ENCODE measurements around the gene PTPMT1. TPM values are rescaled to one million over a fixed set of nuclear protein-coding genes. Genes with fewer than 3 reads are reported as not detected.

PTPMT1 gene
- total RNA-seq, 8 experiments from 2014 or later: 31.6 to 62.8 (median 38.9) TPM

GRCh38 chr11:47589584-47589976, 24.2 kb downstream of the PTPMT1 start:
- ATAC-seq (replicated peaks in 6 of 8): no peak
- WGBS, 10 experiments: 97 to 100% (median 98%) methylated on average over 4 to 17 of the region's 51 CpGs; no CpG with 5 or more reads in 7 of the 10 experiments
- in situ Hi-C loops (cut with MboI; ENCODE audit: low pct_unique_long_range_greater_than_20kb in 2 of 9, low sequenced_read_pairs in 9 of 9, unreplicated experiment in 9 of 9): no loop called here
- Histone ChIP-seq H3K27ac (no peak overlapping the region), H3K4me1 (replicated peaks in 1 of 2) (peaks cover 2 to 9% of the 10 kb centered on the region in 2 donors), H3K4me3 (no peak overlapping the region)

GRCh38 chr11:47589977-47590861, 24.8 kb downstream of the PTPMT1 start:
- in situ Hi-C loops (cut with MboI; ENCODE audit: low pct_unique_long_range_greater_than_20kb in 2 of 9, low sequenced_read_pairs in 9 of 9, unreplicated experiment in 9 of 9): no loop called here
- Histone ChIP-seq H3K4me1 (replicated peaks in 1 of 2) (peaks cover 6 to 16% of the 10 kb centered on the region in 2 donors), H3K4me3 (no peak overlapping the region), H3K27ac (no peak overlapping the region)
- ATAC-seq (replicated peaks in 6 of 8): no peak
- 26 to 100% (median 91%) methylated on average over 1 to 43 of the region's 122 CpGs; no CpG with 5 or more reads in 2 of the 10 experiments for WGBS, 10 experiments

- Histone ChIP-seq H3K4me1 (replicated peaks in 1 of 2) (peaks cover 6 to 16% of the 10 kb centered on the region in 2 donors), H3K4me3 (no peak overlapping the region), H3K27ac (no peak overlapping the region)
- no peak for ATAC-seq (replicated peaks in 6 of 8)
- in situ Hi-C loops (cut with MboI; ENCODE audit: low pct_unique_long_range_greater_than_20kb in 2 of 9, low sequenced_read_pairs in 9 of 9, unreplicated experiment in 9 of 9): no loop called here
- WGBS, 10 experiments: 20 to 86% (median 60%) methylated on average over 1 to 4 of the region's 7 CpGs; no CpG with 5 or more reads in 3 of the 10 experiments
Observed at GRCh38 chr11:47591764-47592163, 26.4 kb downstream of the PTPMT1 start.

- Histone ChIP-seq H3K4me1 (replicated peaks in 1 of 2) (peaks cover 6 to 16% of the 10 kb centered on the region in 2 donors), H3K4me3 (no peak overlapping the region), H3K27ac (no peak overlapping the region)
- 0 to 80% (median 60%) methylated on average over 1 to 2 of the region's 4 CpGs; no CpG with 5 or more reads in 7 of the 10 experiments for WGBS, 10 experiments
- in situ Hi-C loops (cut with MboI; ENCODE audit: low pct_unique_long_range_greater_than_20kb in 2 of 9, low sequenced_read_pairs in 9 of 9, unreplicated experiment in 9 of 9): no loop called here
- no peak for ATAC-seq (replicated peaks in 6 of 8)
Observed at GRCh38 chr11:47592251-47592650, 26.9 kb downstream of the PTPMT1 start.

GRCh38 chr11:47592970-47593369, 27.6 kb downstream of the PTPMT1 start:
- Histone ChIP-seq H3K4me1 (replicated peaks in 1 of 2) (peaks cover 6 to 16% of the 10 kb centered on the region in 2 donors), H3K27ac (no peak overlapping the region), H3K4me3 (peak overlapping the region in 2 of 5 donors; percentile 50 to 89)
- 0 to 93% (median 40%) methylated on average over 1 to 2 of the region's 2 CpGs; no CpG with 5 or more reads in 5 of the 10 experiments for WGBS, 10 experiments
- in situ Hi-C loops (cut with MboI; ENCODE audit: low pct_unique_long_range_greater_than_20kb in 2 of 9, low sequenced_read_pairs in 9 of 9, unreplicated experiment in 9 of 9): no loop called here
- no peak for ATAC-seq (replicated peaks in 6 of 8)

- 18 to 20% (median 20%) methylated on average over 1 to 4 of the region's 6 CpGs; no CpG with 5 or more reads in 7 of the 10 experiments for WGBS, 10 experiments
- peak overlapping the region; percentile 46 to 89 (median 50) for H3K4me3 ChIP-seq
- ATAC-seq (replicated peaks in 6 of 8): peak in 5 of 8 experiments; percentile 4 to 14 (median 8)
- peaks cover 6 to 16% of the 10 kb centered on the region in 2 donors for H3K4me1 ChIP-seq (replicated peaks in 1 of 2)
- no peak overlapping the region for H3K27ac ChIP-seq
- in situ Hi-C loops (cut with MboI; ENCODE audit: low pct_unique_long_range_greater_than_20kb in 2 of 9, low sequenced_read_pairs in 9 of 9, unreplicated experiment in 9 of 9): no loop called here
Observed at GRCh38 chr11:47593492-47593933, 28.1 kb downstream of the PTPMT1 start.

- peak within 1 kb of the TSS; percentile 46 to 89 (median 50) for H3K4me3 ChIP-seq
- 0 to 62% (median 16%) methylated on average over 1 to 4 of the region's 48 CpGs; no CpG with 5 or more reads in 7 of the 10 experiments for WGBS, 10 experiments
- peak within 1 kb of the TSS; percentile 13 to 25 for H3K27ac ChIP-seq
- in situ Hi-C loops (cut with MboI; ENCODE audit: low pct_unique_long_range_greater_than_20kb in 2 of 9, low sequenced_read_pairs in 9 of 9, unreplicated experiment in 9 of 9): no loop called here
- peaks cover 10 to 20% of the 10 kb centered on the region in 2 donors for H3K4me1 ChIP-seq (replicated peaks in 1 of 2)
- ATAC-seq (replicated peaks in 6 of 8): peak in 6 of 8 experiments; percentile 52 to 95 (median 91)
Observed at GRCh38 chr11:47593934-47594855, 28.8 kb downstream of the PTPMT1 start, which contains the start of gene C1QTNF4. Gene C1QTNF4 (minus strand): TSS chr11:47594411. CDS start chr11:47590810, 3,601 bp downstream.

- 50 to 100% (median 77%) methylated on average over 1 to 5 of the region's 7 CpGs; no CpG with 5 or more reads in 6 of the 10 experiments for WGBS, 10 experiments
Observed at GRCh38 chr11:47595029-47595428, 29.6 kb downstream of the PTPMT1 start.

GRCh38 chr11:47595967-47596366, 30.6 kb downstream of the PTPMT1 start:
- 83 to 100% (median 100%) methylated on average over 1 of the region's 1 CpG; no CpG with 5 or more reads in 6 of the 10 experiments for WGBS, 10 experiments
- no peak for ATAC-seq (replicated peaks in 6 of 8)
- in situ Hi-C loops (cut with MboI; ENCODE audit: low pct_unique_long_range_greater_than_20kb in 2 of 9, low sequenced_read_pairs in 9 of 9, unreplicated experiment in 9 of 9): no loop called here
- H3K27ac ChIP-seq: no peak overlapping the region
- peaks cover 25 to 32% of the 10 kb centered on the region in 2 donors for H3K4me1 ChIP-seq (replicated peaks in 1 of 2)
- H3K4me3 ChIP-seq: no peak overlapping the region

More at GRCh38 chr11:47595029-47595428, 29.6 kb downstream of the PTPMT1 start:
- in situ Hi-C loops (cut with MboI; ENCODE audit: low pct_unique_long_range_greater_than_20kb in 2 of 9, low sequenced_read_pairs in 9 of 9, unreplicated experiment in 9 of 9): no loop called here
- Histone ChIP-seq H3K4me3 (no peak overlapping the region), H3K27ac (no peak overlapping the region), H3K4me1 (replicated peaks in 1 of 2) (peaks cover 17 to 28% of the 10 kb centered on the region in 2 donors)
- ATAC-seq (replicated peaks in 6 of 8): no peak

- H3K27ac ChIP-seq: peak overlapping the region; percentile 35 to 79
- peak in 4 of 8 experiments; percentile 50 to 87 (median 68) for ATAC-seq (replicated peaks in 6 of 8)
- WGBS, 10 experiments: 17 to 80% (median 70%) methylated on average over 1 to 4 of the region's 4 CpGs; no CpG with 5 or more reads in 3 of the 10 experiments
- in situ Hi-C loops (cut with MboI; ENCODE audit: low pct_unique_long_range_greater_than_20kb in 2 of 9, low sequenced_read_pairs in 9 of 9, unreplicated experiment in 9 of 9): no loop called here
- no peak overlapping the region for H3K4me3 ChIP-seq
- H3K4me1 ChIP-seq (replicated peaks in 1 of 2): peaks cover 19% of the 10 kb centered on the region in 2 donors
Observed at GRCh38 chr11:47599902-47600301, 34.5 kb downstream of the PTPMT1 start.

- in situ Hi-C loops (cut with MboI; ENCODE audit: low pct_unique_long_range_greater_than_20kb in 2 of 9, low sequenced_read_pairs in 9 of 9, unreplicated experiment in 9 of 9): no loop called here
- Histone ChIP-seq H3K4me1 (replicated peaks in 1 of 2) (peaks cover 15 to 19% of the 10 kb centered on the region in 2 donors), H3K27ac (no peak overlapping the region), H3K4me3 (no peak overlapping the region)
- no peak for ATAC-seq (replicated peaks in 6 of 8)
- WGBS, 10 experiments: 75 to 100% (median 98%) methylated on average over 1 to 4 of the region's 4 CpGs; no CpG with 5 or more reads in 4 of the 10 experiments
Observed at GRCh38 chr11:47603295-47603694, 37.9 kb downstream of the PTPMT1 start.

GRCh38 chr11:47605921-47606320, 40.5 kb downstream of the PTPMT1 start:
- in situ Hi-C loops (cut with MboI; ENCODE audit: low pct_unique_long_range_greater_than_20kb in 2 of 9, low sequenced_read_pairs in 9 of 9, unreplicated experiment in 9 of 9): no loop called here
- no peak overlapping the region for H3K4me3 ChIP-seq
- no peaks in the 10 kb centered on the region for H3K4me1 ChIP-seq (replicated peaks in 1 of 2)
- no peak for ATAC-seq (replicated peaks in 6 of 8)
- H3K27ac ChIP-seq: no peak overlapping the region
- WGBS, 10 experiments: 50 to 100% (median 76%) methylated on average over 1 to 3 of the region's 3 CpGs
